Measurements from ENCODE around the gene TMEM174.

DNA sequence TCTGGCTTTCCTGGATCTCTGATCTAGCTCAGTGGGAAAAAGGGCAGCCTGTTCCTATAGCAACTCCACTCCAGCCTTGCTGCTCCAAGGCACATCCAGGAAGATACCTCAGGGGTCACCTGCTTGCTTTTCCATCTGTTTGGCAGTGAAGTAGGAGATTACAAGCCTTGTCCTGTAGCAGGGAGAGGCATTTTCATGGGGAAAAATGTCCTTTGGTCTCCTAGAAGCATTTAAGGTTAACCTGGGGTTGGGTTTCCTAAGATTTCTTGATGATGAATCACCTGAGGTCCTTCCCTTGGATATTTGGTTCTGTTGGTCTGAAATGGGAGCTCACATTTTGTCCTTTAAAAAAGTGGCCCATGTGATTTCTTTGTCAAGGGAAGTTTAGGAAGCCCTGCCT lies 1.5 kb upstream of the TMEM174 start:
- TF ChIP-seq, protein P1, sequence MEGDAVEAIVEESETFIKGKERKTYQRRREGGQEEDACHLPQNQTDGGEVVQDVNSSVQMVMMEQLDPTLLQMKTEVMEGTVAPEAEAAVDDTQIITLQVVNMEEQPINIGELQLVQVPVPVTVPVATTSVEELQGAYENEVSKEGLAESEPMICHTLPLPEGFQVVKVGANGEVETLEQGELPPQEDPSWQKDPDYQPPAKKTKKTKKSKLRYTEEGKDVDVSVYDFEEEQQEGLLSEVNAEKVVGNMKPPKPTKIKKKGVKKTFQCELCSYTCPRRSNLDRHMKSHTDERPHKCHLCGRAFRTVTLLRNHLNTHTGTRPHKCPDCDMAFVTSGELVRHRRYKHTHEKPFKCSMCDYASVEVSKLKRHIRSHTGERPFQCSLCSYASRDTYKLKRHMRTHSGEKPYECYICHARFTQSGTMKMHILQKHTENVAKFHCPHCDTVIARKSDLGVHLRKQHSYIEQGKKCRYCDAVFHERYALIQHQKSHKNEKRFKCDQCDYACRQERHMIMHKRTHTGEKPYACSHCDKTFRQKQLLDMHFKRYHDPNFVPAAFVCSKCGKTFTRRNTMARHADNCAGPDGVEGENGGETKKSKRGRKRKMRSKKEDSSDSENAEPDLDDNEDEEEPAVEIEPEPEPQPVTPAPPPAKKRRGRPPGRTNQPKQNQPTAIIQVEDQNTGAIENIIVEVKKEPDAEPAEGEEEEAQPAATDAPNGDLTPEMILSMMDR (IDR thresholded peaks at IDR 0.05): no peak
- TF ChIP-seq POLR2A (IDR thresholded peaks at IDR 0.05): no peak

Measured in vagina (tissue), 2 donors.